Endothelial cell of umbilical vein (primary cell): ENCODE results near the gene PPP2R5B. TPM values are rescaled to one million over a fixed set of nuclear protein-coding genes. Genes with fewer than 3 reads are reported as not detected.

Source experiments
- BruUV-seq: library from RNA; stranded (reverse); fragments of 400-500 nt; replicated peaks from 2 replicates; lab custom pipeline; 2021; lab: Mats Ljungman, UMichigan
- CTCF ChIA-PET: fragments of 300-600, 350-600 bp; sonication (Branson Sonifier 250); formaldehyde crosslinking; loops from one replicate; lab custom pipeline; 2021; ENCODE audit warnings: antibody characterized with exemption, inconsistent platforms; lab: Charles Lee
- POLR2A ChIA-PET: fragments of 300-600, 350-600 bp; sonication (Branson Sonifier 250); formaldehyde crosslinking; loops from one replicate; lab custom pipeline; 2021; ENCODE audit warnings: antibody characterized with exemption, inconsistent platforms; lab: Charles Lee
- DNase-seq: peaks from one replicate; pipeline ENCODE4 v3.0.0-alpha.2; 2011; ENCODE audit warnings: low read depth, low spot score
- FAIRE-seq: peaks from 2 replicates; lab custom pipeline; 2011; peaks lifted over from hg19 to GRCh38; lab: Jason Lieb, UNC
- H2AFZ ChIP-seq: 2 replicates; pipeline ENCODE4 v1.6.0; 2012; ENCODE audit warnings: low read depth, low read length, control low read depth, inconsistent platforms
- H3K27ac ChIP-seq: 2 replicates; pipeline ENCODE4 v1.5.1; 2011; ENCODE audit warnings: low read depth, mild to moderate bottlenecking, control low read depth, low read length, moderate library complexity; ENCODE audit not compliant: insufficient read depth
- H3K27me3 ChIP-seq, 2 experiments: 2 replicates each; pipeline versions ENCODE4 v1.6.0 to v1.6.1; 2011; ENCODE audit warnings: low read length in 2 of 2, mixed read lengths in 1 of 2; ENCODE audit not compliant: control insufficient read depth in 2 of 2, insufficient read depth in 2 of 2
- H3K36me3 ChIP-seq, 2 experiments: 2 replicates in 1 of 2; 3 replicates in 1 of 2; pipeline ENCODE4 v1.5.1; 2011; ENCODE audit warnings: low read length in 2 of 2, mild to moderate bottlenecking in 1 of 2, moderate library complexity in 1 of 2; ENCODE audit not compliant: control insufficient read depth in 2 of 2, insufficient read depth in 2 of 2; ENCODE audit errors: extremely low read depth in 1 of 2
- H3K4me1 ChIP-seq: 3 replicates; pipeline ENCODE4 v1.5.1; 2011; ENCODE audit warnings: mild to moderate bottlenecking, low read length; ENCODE audit not compliant: control insufficient read depth, insufficient read depth; ENCODE audit errors: extremely low read depth
- H3K4me2 ChIP-seq: 2 replicates; pipeline ENCODE4 v1.6.1; 2011; ENCODE audit warnings: low read length, control low read depth, mixed read lengths; ENCODE audit not compliant: insufficient read depth
- H3K4me3 ChIP-seq, 3 experiments: fragments of 200-600 bp in 1 of 3; sonication (generic), shearing (Covaris generic) in 1 of 3; replicated peaks in 1 of 3; 2 replicates each; pipeline ENCODE4 v1.5.1; 2011 to 2016; ENCODE audit warnings: control low read depth in 3 of 3, low read length in 3 of 3, mild to moderate bottlenecking in 2 of 3, inconsistent platforms in 1 of 3, low read depth in 1 of 3, moderate library complexity in 1 of 3; ENCODE audit not compliant: insufficient read depth in 1 of 3
- H3K79me2 ChIP-seq: 2 replicates; pipeline ENCODE4 v1.6.0; 2012; ENCODE audit warnings: low read length, inconsistent platforms; ENCODE audit not compliant: control insufficient read depth, insufficient read depth
- H3K9ac ChIP-seq: replicated peaks from 2 replicates; pipeline ENCODE3; 2011; ENCODE audit warnings: low read length, control low read depth; ENCODE audit not compliant: insufficient read depth; ENCODE audit errors: extremely low read depth
- H3K9me1 ChIP-seq: replicated peaks from 3 replicates; pipeline ENCODE4 v1.6.0; 2011; ENCODE audit warnings: mild to moderate bottlenecking, low read length; ENCODE audit not compliant: control insufficient read depth, insufficient read depth; ENCODE audit errors: extremely low read depth
- H3K9me3 ChIP-seq: replicated peaks from 2 replicates; pipeline ENCODE4 v1.5.1; 2012; ENCODE audit warnings: low read length, inconsistent platforms; ENCODE audit not compliant: control insufficient read depth, insufficient read depth
- H4K20me1 ChIP-seq: replicated peaks from 2 replicates; pipeline ENCODE3; 2011; ENCODE audit warnings: mild to moderate bottlenecking, low read length; ENCODE audit not compliant: control insufficient read depth, insufficient read depth; ENCODE audit errors: extremely low read depth
- CTCF ChIP-seq, 2 donors: IDR thresholded peaks; 1 replicate in 1 of 2; 2 replicates in 1 of 2; pipeline ENCODE4 v1.5.1; 2011; ENCODE audit warnings: low read length in 2 of 2, mild to moderate bottlenecking in 2 of 2, moderate library complexity in 2 of 2, control low read depth in 1 of 2, inconsistent platforms in 1 of 2, low read depth in 1 of 2; ENCODE audit not compliant: insufficient read depth in 1 of 2; ENCODE audit errors: extremely low read depth in 1 of 2
- GATA2 ChIP-seq: IDR thresholded peaks from 2 replicates; pipeline ENCODE4 v1.7.0; 2011; ENCODE audit warnings: low read depth, mild to moderate bottlenecking, moderate library complexity, mixed read lengths, low read length; ENCODE audit not compliant: insufficient read length, insufficient read depth
- MAX ChIP-seq: IDR thresholded peaks from 2 replicates; pipeline ENCODE4 v1.6.1; 2011; ENCODE audit not compliant: insufficient read depth, insufficient read length
- POLR2A ChIP-seq: IDR thresholded peaks from 2 replicates; pipeline ENCODE4 v1.6.1; 2012; ENCODE audit warnings: low read depth, mild to moderate bottlenecking, control low read depth, low read length
- POLR2AphosphoS5 ChIP-seq: IDR thresholded peaks from 2 replicates; pipeline ENCODE4 v1.6.1; 2012; ENCODE audit warnings: low read depth, mild to moderate bottlenecking, control low read depth, low read length, moderate library complexity; ENCODE audit not compliant: insufficient read depth
- dilution Hi-C: fragments of 300-500 bp; cut with MboI; formaldehyde crosslinking; loops from one replicate; pipeline ENCODE4 v1.15.0; 2019; ENCODE audit warnings: low sequenced_read_pairs; ENCODE audit not compliant: extremely low pct_ligation_motif_present
- intact Hi-C: fragments of 100-400 bp; cut with micrococcal nuclease; formaldehyde crosslinking; loops from one replicate; pipeline ENCODE4 v1.10.0; 2022
- polyA plus RNA-seq, 4 experiments: library from polyadenylated mRNA; depleted of rRNA in 3 of 4; stranded (reverse) in 3 of 4; unstranded in 1 of 4; fragments of >200 nt; gene quantifications; 2 replicates each; pipeline versions ENCODE4 v1.2.1 to v1.2.3, GENCODE V29; 2011 to 2012; ENCODE audit warnings: missing spikeins in 1 of 4
- total RNA-seq: library from RNA; stranded (reverse); gene quantifications from 2 replicates; pipeline ENCODE4 v1.2.3, GENCODE V29; 2021

The PPP2R5B gene
- total and polyA plus RNA-seq, 2 donors (not counting 3 experiments of a cell fraction or from before 2014, with no cell fraction given): 17.6 to 17.8 TPM

- H3K4me1 ChIP-seq: peaks cover 11% of the 10 kb centered on the region
- TSS peak; percentile 43 for BruUV-seq
- H3K36me3 ChIP-seq: peaks cover 0 to 17% of the 10 kb centered on the region in 2 experiments
- peak within 1 kb of the TSS; percentile 49 for H3K27ac ChIP-seq
- no peaks in the 10 kb centered on the region for H3K9me1 ChIP-seq
- H3K79me2 ChIP-seq: peaks cover 7% of the 10 kb centered on the region
- no peak for TF ChIP-seq CTCF (IDR thresholded peaks at IDR 0.05; ENCODE audit: extremely low read depth in 1 of 2, insufficient read depth in 1 of 2, low read depth in 1 of 2, low read length in 2 of 2)
- TF ChIP-seq MAX: peak; percentile 20
- TF ChIP-seq POLR2AphosphoS5: peak; percentile 86
- no peak for TF ChIP-seq GATA2
- TF ChIP-seq POLR2A: peak; percentile 79
- no peaks in the 10 kb centered on the region for H4K20me1 ChIP-seq
- H3K27me3 ChIP-seq: no peaks in the 10 kb centered on the region
- FAIRE-seq: peak; percentile 98
- H3K4me2 ChIP-seq: peak within 1 kb of the TSS; percentile 95
- CTCF ChIA-PET: interaction anchor here (0.6 to 5.6 kb wide), 7 partner anchors 28 to 109 kb away, joined by 3 to 34 read pairs (median 4); partner anchors contain the start of genes ARL2 and BATF2
- POLR2A ChIA-PET: no interaction called here
- peak within 1 kb of the TSS; percentile 85 for H2AFZ ChIP-seq
- H3K9ac ChIP-seq: peak within 1 kb of the TSS; percentile 80
- peak; percentile 100 for DNase-seq
- H3K9me3 ChIP-seq: no peaks in the 10 kb centered on the region
- dilution Hi-C loops (no loop called here), intact Hi-C loops (loop anchor here (1.0 to 5.0 kb wide), 7 partner anchors 39 to 195 kb away; partner anchors contain the start of genes ARL2, BATF2, EHD1 and MAJIN)
- H3K4me3 ChIP-seq: peak within 1 kb of the TSS; percentile 10 to 86 (median 72)
Observed at GRCh38 chr11:64916775-64917662, 7.5 kb upstream of the PPP2R5B start, which contains the start of gene ATG2A. Gene ATG2A, minus strand, starts transcription at chr11:64917209. Its CDS starts 74 bp downstream, at chr11:64917135.
